HG02938 (cell line): ENCODE results near the gene MIA3.
"Not testable (repeated sequence)": the region's sequence is repeated elsewhere in the genome, so short reads cannot be mapped to it uniquely, and the experiment has no call there.

Experiments
- ATAC-seq: cut with Tn5 transposase; IDR thresholded peaks from one replicate; pipeline ENCODE4 v1.9.1; 2021; ENCODE audit warnings: mild to moderate bottlenecking, moderate library complexity; ENCODE audit not compliant: unreplicated experiment

Gene MIA3

DNA sequence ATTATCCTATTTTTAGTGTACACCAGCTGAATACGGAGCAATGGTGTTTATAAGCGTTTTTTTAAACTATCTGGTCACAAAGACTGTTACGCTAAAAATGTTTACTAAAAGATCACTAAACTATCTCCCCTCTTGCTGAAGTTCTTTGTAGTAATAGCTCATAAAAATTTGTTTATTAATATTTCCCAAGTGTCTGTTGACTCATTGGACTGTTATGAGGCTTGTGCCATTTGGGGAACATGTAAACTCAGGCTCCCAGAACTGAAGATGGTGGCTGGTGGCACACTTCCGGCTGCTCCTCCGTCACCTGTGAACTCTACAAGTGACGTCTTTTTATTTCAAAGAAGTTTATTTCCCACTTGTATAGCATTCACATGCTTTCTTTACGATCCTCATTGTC lies 48.1 kb downstream of the MIA3 start:
- no peak for ATAC-seq

DNA sequence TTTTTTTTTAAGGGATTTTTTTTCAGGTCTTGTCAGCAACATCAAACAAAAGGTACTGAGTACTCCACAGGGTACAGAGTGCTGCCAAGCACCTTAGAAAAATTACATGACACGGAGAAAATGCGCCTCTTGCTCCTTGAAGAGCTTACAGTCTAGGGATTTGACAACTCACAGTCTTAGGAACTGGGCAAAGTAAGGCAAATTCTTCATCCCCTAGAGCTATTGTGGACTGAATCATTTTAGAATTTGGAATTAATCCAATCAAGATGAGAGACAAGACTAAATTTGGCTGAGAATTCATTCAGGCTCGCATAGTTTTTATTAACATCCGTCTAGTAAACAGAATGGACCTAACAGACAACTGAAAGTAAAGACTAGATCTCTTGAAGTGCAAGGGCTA lies 50.3 kb downstream of the MIA3 start:
- ATAC-seq, result not testable (repeated sequence)

- ATAC-seq, result not testable (repeated sequence)
These were observed 51.2 kb downstream of the MIA3 start for GRCh38 chr1:222669107-222669506.

DNA sequence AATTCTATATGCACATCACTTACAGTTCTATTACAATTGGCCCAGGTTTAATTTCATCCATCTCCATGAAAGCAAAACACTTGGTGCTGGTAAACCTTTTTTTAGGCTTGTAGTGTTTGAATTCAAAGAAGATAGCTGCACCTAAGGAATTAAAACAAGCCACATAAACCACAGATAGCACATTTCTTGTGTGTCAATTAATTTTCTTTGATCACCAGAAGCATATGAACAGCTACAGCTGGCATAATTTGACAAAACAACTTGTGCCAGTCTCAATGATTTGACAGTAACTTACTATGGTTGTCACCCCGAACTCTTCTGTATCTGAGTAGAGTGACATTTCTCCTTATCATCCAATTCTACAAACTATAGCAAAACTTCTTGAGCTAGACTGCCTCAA lies 52.2 kb downstream of the MIA3 start:
- no peak for ATAC-seq

- ATAC-seq, result no peak
These were observed 62.2 kb downstream of the MIA3 start for GRCh38 chr1:222680080-222680479.

- ATAC-seq, result no peak
These were observed 73.1 kb downstream of the MIA3 start for GRCh38 chr1:222691016-222691415.

DNA sequence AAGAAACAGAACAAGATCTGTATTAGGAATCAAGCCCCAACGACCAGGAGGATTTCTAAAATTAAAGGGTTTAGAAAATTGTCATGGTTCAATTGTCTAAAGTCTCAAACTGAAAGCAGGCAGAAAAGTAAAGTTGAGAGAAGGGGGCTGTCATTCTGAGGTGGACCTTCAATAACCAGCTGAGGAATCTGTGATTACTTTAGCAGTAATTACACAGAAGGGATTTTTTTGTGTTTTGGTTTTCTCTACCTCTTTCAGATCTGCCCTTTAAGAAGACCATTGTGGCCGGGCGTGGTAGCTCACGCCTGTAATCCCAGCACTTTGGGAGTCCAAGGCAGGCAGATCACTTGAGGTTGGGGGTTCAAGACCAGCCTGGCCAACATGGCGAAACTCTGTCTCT lies 77.0 kb downstream of the MIA3 start:
- ATAC-seq, result no peak

DNA sequence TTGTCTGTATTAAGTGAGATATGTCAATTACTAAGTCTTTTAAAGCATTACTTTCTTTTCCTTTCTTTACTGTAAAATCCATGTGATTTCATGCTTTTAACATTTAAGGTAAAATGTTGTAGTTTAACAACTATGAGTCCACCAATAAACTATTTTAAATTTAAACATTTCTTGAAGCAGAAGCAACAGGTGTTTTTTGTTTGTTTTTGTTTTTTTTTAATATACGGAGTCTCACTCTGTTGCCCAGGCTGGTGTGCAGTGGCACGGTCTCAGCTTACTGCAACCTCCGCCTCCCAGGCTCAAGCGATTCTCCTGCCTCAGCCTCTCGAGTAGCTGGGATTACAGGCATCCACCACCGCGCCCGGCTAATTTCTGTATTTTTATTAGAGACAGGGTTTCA lies 78.8 kb downstream of the MIA3 start:
- no peak for ATAC-seq

DNA sequence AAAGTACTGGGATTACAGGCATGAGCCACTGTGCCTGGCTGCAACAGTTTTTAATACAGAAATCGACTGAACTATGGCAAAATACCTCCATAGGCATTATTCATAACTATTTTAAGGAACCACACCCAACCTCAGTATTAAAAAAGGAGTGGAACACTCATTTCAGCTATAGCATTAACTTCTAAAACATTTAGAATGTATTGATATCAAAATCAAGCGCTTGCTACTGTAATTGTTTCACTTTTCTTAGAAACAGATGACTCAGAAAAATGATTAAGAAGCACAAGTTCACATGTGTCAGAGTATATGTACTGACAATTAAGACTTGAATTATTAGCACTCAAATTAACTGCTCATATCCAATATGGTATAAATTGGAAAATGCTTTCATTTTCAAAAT lies 79.3 kb downstream of the MIA3 start:
- ATAC-seq, result no peak

DNA sequence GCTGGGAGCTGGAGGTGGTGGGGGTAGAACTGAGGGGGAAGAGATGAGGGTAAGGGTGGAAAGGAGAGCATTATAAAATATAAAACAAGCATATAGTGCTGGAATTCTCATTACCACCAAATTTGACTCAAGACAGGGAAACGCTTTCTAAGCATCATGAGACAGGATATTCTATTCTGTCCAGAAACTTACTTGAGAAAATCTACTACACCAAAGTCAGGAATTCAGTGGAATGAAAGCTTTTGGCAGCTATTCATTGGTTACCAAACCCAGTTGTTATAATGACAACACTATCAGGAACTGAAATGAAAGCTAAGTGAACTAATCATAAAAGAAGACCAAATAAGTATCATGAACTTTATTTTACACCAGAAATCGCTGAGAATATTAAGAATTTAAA lies 79.9 kb downstream of the MIA3 start:
- ATAC-seq, result no peak

- ATAC-seq, result no peak
These were observed 84.3 kb downstream of the MIA3 start for GRCh38 chr1:222702210-222702609.

- no peak for ATAC-seq
These were observed 86.4 kb downstream of the MIA3 start for GRCh38 chr1:222704260-222704659.

DNA sequence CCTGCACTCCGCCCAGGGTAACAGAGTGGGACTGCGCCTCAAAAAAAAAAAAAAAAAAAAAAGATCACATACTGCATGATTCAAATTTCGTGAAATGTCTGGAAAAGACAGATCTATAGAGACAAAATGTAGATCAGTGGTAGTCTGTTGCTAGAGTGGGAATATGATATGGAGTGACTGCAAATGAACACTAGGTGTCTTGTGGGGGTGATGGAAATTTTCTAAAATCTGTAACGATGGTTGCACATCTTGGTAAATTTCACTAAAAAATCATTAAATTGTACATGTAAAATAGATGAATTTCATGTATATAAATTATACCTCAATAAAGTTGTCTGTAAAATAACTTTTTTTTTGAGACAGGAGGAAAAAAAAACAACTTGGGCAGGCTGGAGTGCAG lies 88.9 kb downstream of the MIA3 start:
- ATAC-seq, result no peak

DNA sequence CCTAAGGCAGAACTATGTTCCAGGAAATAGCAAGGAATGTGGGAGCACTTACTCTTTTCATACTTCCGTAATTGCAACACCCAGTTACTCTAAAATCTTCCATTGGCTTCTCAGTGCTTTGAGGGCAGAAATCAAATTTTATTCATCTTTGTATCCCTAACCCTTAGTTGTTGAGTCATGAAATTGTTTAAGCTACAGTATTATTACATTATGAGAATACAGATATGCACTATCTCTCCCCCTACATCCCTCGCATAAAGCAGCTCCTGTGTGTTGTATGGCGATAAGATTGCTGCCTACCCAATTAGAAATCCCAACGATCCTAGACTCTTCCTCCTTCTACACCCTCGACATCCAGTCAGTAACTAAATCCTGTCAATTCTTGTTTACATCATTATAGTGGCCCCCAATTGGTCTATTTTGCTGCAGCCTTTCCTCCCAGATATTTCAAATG lies 91.8 kb downstream of the MIA3 start:
- no peak for ATAC-seq

- ATAC-seq, result peak; percentile 45
These were observed 93.7 kb downstream of the MIA3 start for GRCh38 chr1:222711319-222712252.

- peak; percentile 70 for ATAC-seq
These were observed 94.6 kb downstream of the MIA3 start, which contains the start of the genes AIDA and BROX for GRCh38 chr1:222712253-222713090. TSS of gene AIDA (minus strand) at chr1:222712491. CDS start at chr1:222712317, 174 bp downstream. TSS of gene BROX (plus strand) at chr1:222712564. CDS start at chr1:222715700, 3,136 bp downstream.

DNA sequence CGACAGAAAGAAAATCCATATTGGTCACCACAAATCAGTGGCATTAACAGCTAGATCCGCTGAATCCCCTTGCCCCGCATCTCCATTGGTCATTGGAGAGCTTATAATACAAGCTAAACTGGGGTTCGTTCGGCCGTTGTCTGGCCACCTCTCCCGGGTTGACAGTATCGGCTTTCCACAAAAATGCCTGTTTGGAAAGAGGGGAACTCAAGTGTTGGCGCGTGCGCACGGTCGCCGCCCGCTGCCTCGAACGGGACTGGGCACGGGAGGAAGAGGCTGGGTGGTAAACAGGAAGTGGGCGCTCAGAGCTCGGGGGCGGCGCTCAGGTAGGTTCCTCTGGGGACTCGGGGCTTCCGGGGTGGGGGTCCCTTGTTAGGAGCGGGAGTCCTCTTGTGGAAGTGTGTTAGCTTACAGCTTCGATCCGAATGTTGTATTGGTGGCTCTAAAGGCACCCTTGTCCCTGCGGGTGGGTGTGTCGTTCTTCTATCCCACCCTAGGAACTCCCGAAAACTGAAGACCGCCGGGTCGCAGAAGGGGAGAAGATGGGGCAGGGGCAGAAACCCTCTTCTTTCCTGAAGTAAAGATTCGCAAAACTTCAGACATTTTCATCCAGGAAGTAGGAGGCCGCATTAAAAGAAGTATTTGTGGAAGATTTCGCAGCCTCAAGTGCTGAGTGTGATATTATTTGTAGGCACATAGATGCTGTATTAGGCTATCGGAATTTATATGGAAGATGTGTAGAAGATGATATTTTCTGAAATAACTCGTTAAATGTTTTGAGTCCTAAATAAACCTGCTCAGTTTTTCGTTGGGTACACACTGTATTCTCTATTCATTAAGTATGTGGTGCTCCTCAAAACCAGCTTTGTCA lies 95.4 kb downstream of the MIA3 start:
- ATAC-seq, result peak; percentile 50

GRCh38 chr1:222716393-222716792 lies 98.5 kb downstream of the MIA3 start:
- ATAC-seq, result no peak
